HUES64 (cell line): ENCODE results near the gene VPREB3.

Source experiments
- H3K27ac ChIP-seq: 2 replicates; pipeline ENCODE4 v1.7.0; 2013; ENCODE audit warnings: low read depth, low read length, inconsistent platforms
- H3K27me3 ChIP-seq: 2 replicates; pipeline ENCODE4 v1.6.1; 2013; ENCODE audit warnings: mild to moderate bottlenecking, low read length; ENCODE audit not compliant: insufficient read depth
- H3K36me3 ChIP-seq: 2 replicates; pipeline ENCODE4 v1.6.1; 2013; ENCODE audit warnings: mild to moderate bottlenecking, low read length; ENCODE audit not compliant: insufficient read depth
- H3K4me1 ChIP-seq: 2 replicates; pipeline ENCODE4 v1.6.1; 2013; ENCODE audit warnings: mild to moderate bottlenecking, low read length, moderate library complexity; ENCODE audit not compliant: insufficient read depth
- H3K4me3 ChIP-seq: 2 replicates; pipeline ENCODE4 v1.5.1; 2013; ENCODE audit warnings: mild to moderate bottlenecking, low read length, moderate library complexity
- H3K9ac ChIP-seq: 2 replicates; pipeline ENCODE4 v1.6.1; 2013; ENCODE audit warnings: mild to moderate bottlenecking, low read depth, low read length
- H3K9me3 ChIP-seq: 2 replicates; pipeline ENCODE4 v1.6.1; 2013; ENCODE audit warnings: low read depth, low read length; ENCODE audit not compliant: insufficient read depth
- WGBS: fragments of 150-250, 120-280 bp; methylation state at CpG from one replicate; pipeline ENCODE4 v1.1.7; 2013; ENCODE audit warnings: missing lambda C conversion rate; 5-methylcytosine and 5-hydroxymethylcytosine counted together

Gene VPREB3

GRCh38 chr22:23708270-23708669 lies 46.0 kb downstream of the VPREB3 start:
- peaks cover 96% of the 10 kb centered on the region for H3K36me3 ChIP-seq

GRCh38 chr22:23705358-23705757 lies 48.9 kb downstream of the VPREB3 start:
- 97% methylated on average over 3 of the region's 3 CpGs for WGBS
- no peak overlapping the region for H3K27ac ChIP-seq

More at GRCh38 chr22:23708270-23708669, 46.0 kb downstream of the VPREB3 start:
- Histone ChIP-seq H3K4me1 (no peaks in the 10 kb centered on the region), H3K9me3 (no peaks in the 10 kb centered on the region), H3K4me3 (no peak overlapping the region), H3K27me3 (no peaks in the 10 kb centered on the region), H3K9ac (no peak overlapping the region), H3K27ac (no peak overlapping the region)
- 100% methylated on average over 1 of the region's 1 CpG for WGBS

DNA sequence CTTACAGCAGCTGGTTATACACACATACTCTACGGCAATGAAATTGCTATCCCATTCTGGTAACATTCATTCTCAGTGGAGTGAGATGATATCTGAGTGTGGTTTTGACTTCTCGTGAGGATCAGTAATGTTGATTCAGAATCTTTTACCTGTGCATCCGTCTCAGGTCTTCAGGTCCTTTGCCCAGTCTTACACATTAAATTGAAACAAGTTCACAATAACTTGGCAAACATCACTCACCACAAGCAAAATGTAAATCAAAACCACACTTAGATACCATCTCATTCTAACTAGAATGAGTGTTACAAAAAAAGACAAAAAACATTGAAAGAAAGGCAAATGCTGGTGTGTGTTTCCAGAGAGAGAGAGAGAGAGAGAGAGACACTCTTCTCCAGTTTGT lies 49.4 kb downstream of the VPREB3 start:
- Histone ChIP-seq H3K9me3 (no peaks in the 10 kb centered on the region), H3K27me3 (no peaks in the 10 kb centered on the region), H3K4me1 (no peaks in the 10 kb centered on the region), H3K4me3 (no peak overlapping the region), H3K36me3 (peaks cover 93% of the 10 kb centered on the region), H3K27ac (no peak overlapping the region), H3K9ac (no peak overlapping the region)
- WGBS = 96% methylated on average over 3 of the region's 3 CpGs

More at GRCh38 chr22:23705358-23705757, 48.9 kb downstream of the VPREB3 start:
- Histone ChIP-seq H3K9ac (no peak overlapping the region), H3K4me3 (no peak overlapping the region), H3K9me3 (no peaks in the 10 kb centered on the region), H3K4me1 (no peaks in the 10 kb centered on the region), H3K36me3 (peaks cover 93% of the 10 kb centered on the region), H3K27me3 (no peaks in the 10 kb centered on the region)

DNA sequence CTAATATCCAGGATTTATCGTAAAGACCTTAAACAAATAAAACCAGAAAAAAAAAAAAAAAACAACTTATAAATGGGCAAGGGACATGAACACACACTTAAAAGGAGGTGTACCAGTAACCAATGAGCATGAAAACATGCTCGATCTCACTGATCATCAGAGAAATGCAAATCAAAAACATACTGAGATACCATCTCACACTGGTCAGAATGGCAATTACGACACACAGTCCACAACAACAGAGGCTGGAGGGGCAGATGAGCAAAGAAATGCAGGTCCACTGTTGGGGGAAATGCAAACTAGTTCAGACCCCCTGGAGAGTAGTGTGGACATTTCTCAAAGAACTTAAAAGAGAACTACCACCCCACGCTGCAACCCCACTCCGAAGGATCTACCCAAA lies 50.2 kb downstream of the VPREB3 start:
- no peak overlapping the region for H3K27ac ChIP-seq
- WGBS = 90% methylated on average over 5 of the region's 5 CpGs
- H3K9ac ChIP-seq = no peak overlapping the region
- no peak overlapping the region for H3K4me3 ChIP-seq
- H3K36me3 ChIP-seq = peaks cover 88% of the 10 kb centered on the region
- H3K4me1 ChIP-seq = no peaks in the 10 kb centered on the region
- no peaks in the 10 kb centered on the region for H3K9me3 ChIP-seq
- H3K27me3 ChIP-seq = no peaks in the 10 kb centered on the region
